Lung (tissue), 12 donors: ENCODE data around the gene MYMK. TPM values are rescaled to one million over a fixed set of nuclear protein-coding genes. Genes with fewer than 3 reads are reported as not detected.

Source experiments
- ATAC-seq: fragments of 200-7000 bp; cut with Tn5 transposase; one replicate; pipeline ENCODE4 v1.9.1; 2020; ENCODE audit warnings: moderate number of reproducible peaks; ENCODE audit not compliant: insufficient read depth, low FRiP score
- DNase-seq, 3 donors: peaks; one replicate each; pipeline ENCODE4 v3.0.0-alpha.2; 2013 to 2017
- H3K27ac ChIP-seq, 2 donors: one replicate each; pipeline ENCODE4 v1.5.1; 2013; ENCODE audit warnings: mild to moderate bottlenecking in 2 of 2, moderate library complexity in 2 of 2, control low read depth in 1 of 2, inconsistent platforms in 1 of 2, low read depth in 1 of 2, low read length in 1 of 2
- H3K27me3 ChIP-seq, 3 donors: one replicate each; pipeline ENCODE4 v1.5.1; 2013; ENCODE audit warnings: low read length in 2 of 3; ENCODE audit not compliant: control insufficient read depth in 3 of 3, insufficient read depth in 3 of 3
- H3K36me3 ChIP-seq, 4 donors: one replicate each; pipeline ENCODE4 v1.5.1; 2013; ENCODE audit warnings: low read length in 4 of 4, mild to moderate bottlenecking in 1 of 4, moderate library complexity in 1 of 4; ENCODE audit not compliant: control insufficient read depth in 4 of 4, insufficient read depth in 4 of 4
- H3K4me1 ChIP-seq, 5 donors: one replicate each; pipeline ENCODE4 v1.5.1; 2013; ENCODE audit warnings: low read length in 5 of 5, mild to moderate bottlenecking in 2 of 5, moderate library complexity in 1 of 5; ENCODE audit not compliant: control insufficient read depth in 5 of 5, insufficient read depth in 5 of 5
- H3K4me3 ChIP-seq: one replicate; pipeline ENCODE4 v1.5.1; 2013; ENCODE audit warnings: mild to moderate bottlenecking, control low read depth, moderate library complexity
- H3K9ac ChIP-seq, 2 donors: one replicate each; pipeline ENCODE4 v1.5.1; 2013; ENCODE audit warnings: low read length in 2 of 2, control low read depth in 1 of 2; ENCODE audit not compliant: insufficient read depth in 1 of 2
- H3K9me3 ChIP-seq, 4 donors: one replicate each; pipeline ENCODE4 v1.5.1; 2013; ENCODE audit warnings: low read length in 3 of 4, mild to moderate bottlenecking in 1 of 4, moderate library complexity in 1 of 4; ENCODE audit not compliant: control insufficient read depth in 4 of 4, insufficient read depth in 3 of 4
- WGBS, 2 donors: extraction: QIAGEN DNeasy Blood & Tissue Kit; methylation state at CpG; one replicate each; pipeline ENCODE4 v1.1.7; 2013; 5-methylcytosine and 5-hydroxymethylcytosine counted together
- polyA plus RNA-seq, 2 donors: library from polyadenylated mRNA; stranded (reverse); fragments of 200-250 nt; gene quantifications; one replicate each; pipeline ENCODE4 v1.2.1, GENCODE V29; 2013
- total RNA-seq, 2 donors: library from RNA; depleted of rRNA in 1 of 2; stranded (reverse); fragments of >200 nt in 1 of 2; gene quantifications; one replicate each; pipeline ENCODE4 v1.2.1, GENCODE V29; 2014 to 2021
- TF ChIP-seq, protein P1 (sequence below): IDR thresholded peaks from 2 replicates; pipeline ENCODE4 v1.5.1; 2012; ENCODE audit warnings: mild to moderate bottlenecking; ENCODE audit errors: control extremely low read depth, extremely low read depth
- donor health status: control.
- donor health status: control.
- donor health status: Bipolar disorder and iron deficiency.
- donor health status: healthy.
- donor health status: DM: yes; HTN: yes; CAD: no.

The MYMK gene
- total and polyA plus RNA-seq, 4 donors = not detected

DNA sequence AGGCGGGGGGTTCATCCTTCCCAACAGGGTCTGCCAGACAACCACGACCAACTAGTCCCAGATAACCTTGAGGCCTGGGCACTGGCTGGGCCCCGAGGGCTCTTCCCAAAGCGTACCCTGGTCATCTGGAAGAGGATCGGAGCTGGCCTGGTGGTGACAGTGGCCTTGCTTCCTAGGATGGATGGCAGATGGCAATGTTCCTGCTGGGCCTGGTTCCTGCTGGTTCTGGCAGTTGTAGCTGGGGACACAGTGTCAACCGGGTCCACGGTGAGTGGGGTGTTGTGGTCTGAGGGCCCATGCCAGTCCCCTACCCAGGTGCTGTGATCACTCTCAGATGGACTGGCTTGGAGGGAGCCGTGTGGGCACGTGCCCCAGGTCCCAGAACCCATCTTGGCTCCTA lies 11.8 kb upstream of the MYMK start:
- Histone ChIP-seq H3K36me3 (no peaks in the 10 kb centered on the region), H3K4me3 (no peak overlapping the region), H3K9ac (no peak overlapping the region), H3K4me1 (peaks cover 0 to 58% (median 15%) of the 10 kb centered on the region in 5 donors), H3K27ac (no peak overlapping the region), H3K27me3 (no peaks in the 10 kb centered on the region), H3K9me3 (no peaks in the 10 kb centered on the region)
- DNase-seq = no peak
- 88 to 90% methylated on average over 9 of the region's 9 CpGs for WGBS, 2 donors
- ATAC-seq = no peak
- TF ChIP-seq, protein P1, sequence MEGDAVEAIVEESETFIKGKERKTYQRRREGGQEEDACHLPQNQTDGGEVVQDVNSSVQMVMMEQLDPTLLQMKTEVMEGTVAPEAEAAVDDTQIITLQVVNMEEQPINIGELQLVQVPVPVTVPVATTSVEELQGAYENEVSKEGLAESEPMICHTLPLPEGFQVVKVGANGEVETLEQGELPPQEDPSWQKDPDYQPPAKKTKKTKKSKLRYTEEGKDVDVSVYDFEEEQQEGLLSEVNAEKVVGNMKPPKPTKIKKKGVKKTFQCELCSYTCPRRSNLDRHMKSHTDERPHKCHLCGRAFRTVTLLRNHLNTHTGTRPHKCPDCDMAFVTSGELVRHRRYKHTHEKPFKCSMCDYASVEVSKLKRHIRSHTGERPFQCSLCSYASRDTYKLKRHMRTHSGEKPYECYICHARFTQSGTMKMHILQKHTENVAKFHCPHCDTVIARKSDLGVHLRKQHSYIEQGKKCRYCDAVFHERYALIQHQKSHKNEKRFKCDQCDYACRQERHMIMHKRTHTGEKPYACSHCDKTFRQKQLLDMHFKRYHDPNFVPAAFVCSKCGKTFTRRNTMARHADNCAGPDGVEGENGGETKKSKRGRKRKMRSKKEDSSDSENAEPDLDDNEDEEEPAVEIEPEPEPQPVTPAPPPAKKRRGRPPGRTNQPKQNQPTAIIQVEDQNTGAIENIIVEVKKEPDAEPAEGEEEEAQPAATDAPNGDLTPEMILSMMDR = no peak

DNA sequence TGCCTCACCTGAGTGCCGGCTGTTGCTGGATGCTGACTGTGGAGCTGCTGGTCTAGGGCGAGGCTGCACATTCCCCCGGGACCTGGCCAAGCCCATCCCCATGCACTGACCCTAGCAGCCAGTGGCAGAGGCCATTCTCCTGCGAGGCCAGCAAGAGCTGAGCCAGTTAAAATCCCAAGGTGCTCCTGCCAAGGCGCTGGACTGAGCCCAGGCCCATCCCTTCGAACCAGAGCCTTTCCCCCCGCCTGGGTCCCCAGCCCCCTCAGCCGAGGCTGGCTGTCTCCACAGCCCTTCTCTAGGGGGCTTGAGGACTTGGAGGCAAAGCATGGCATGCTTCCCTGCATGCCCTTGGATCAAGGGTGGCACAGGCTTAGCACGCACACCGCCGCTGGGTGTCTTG lies 11.3 kb upstream of the MYMK start:
- TF ChIP-seq, protein P1 = no peak
- H3K9ac ChIP-seq = no peak overlapping the region
- no peak overlapping the region for H3K4me3 ChIP-seq
- ATAC-seq = no peak
- WGBS, 2 donors = 88 to 92% methylated on average over 11 of the region's 11 CpGs
- H3K27ac ChIP-seq = no peak overlapping the region
- H3K27me3 ChIP-seq = no peaks in the 10 kb centered on the region
- H3K9me3 ChIP-seq = no peaks in the 10 kb centered on the region
- no peaks in the 10 kb centered on the region for H3K36me3 ChIP-seq
- no peak for DNase-seq
- H3K4me1 ChIP-seq = peaks cover 0 to 62% (median 15%) of the 10 kb centered on the region in 5 donors

DNA sequence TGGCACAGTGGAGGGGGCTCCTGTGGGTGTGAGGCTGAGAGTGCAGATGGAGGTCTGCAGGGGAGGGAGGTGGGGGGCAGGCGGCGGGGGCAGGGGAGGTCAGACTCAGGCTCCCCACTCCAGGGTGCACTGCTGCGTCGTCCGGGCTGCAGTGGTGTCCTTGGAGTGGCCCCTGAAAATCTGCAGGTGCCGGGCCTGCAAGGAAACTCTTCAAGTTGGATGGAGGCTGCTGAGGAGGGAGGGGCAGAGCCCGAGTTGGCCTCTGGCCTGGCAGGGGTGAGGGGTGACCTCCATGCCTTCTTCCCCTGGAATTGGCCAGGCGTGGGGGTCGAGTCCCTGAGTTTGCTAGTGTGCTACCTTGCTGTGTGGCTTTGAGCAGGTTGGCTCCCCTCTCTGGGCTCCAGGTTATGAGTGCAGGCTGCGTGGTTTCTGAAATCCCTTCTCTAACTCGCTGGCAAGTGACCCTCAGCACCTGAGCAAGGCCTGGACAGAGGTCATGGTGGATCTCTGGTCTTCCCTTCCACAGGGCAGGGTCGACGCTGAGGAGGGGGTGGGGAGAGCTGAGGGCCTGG lies 10.6 kb upstream of the MYMK start:
- H3K27ac ChIP-seq = no peak overlapping the region

More for the DNA sequence above, 10.6 kb upstream of the MYMK start:
- no peaks in the 10 kb centered on the region for H3K9me3 ChIP-seq
- TF ChIP-seq, protein P1 = no peak
- peak overlapping the region; percentile 43 for H3K4me3 ChIP-seq
- H3K27me3 ChIP-seq = no peaks in the 10 kb centered on the region
- peaks cover 0 to 64% (median 15%) of the 10 kb centered on the region in 5 donors for H3K4me1 ChIP-seq
- WGBS, 2 donors = 50 to 59% methylated on average over 13 of the region's 13 CpGs
- DNase-seq (no peak), ATAC-seq (no peak)
- no peaks in the 10 kb centered on the region for H3K36me3 ChIP-seq
- H3K9ac ChIP-seq = no peak overlapping the region
